Mesenchymal stem cell (in vitro differentiated cells and primary cell): ENCODE results near the gene FYN.
"Not testable (repeated sequence)": the region's sequence is repeated elsewhere in the genome, so short reads cannot be mapped to it uniquely, and the experiment has no call there.

ENCODE experiments used
- DNase-seq: peaks from one replicate; pipeline ENCODE4 v3.0.0-alpha.2; 2013
- H2AFZ ChIP-seq: one replicate; pipeline ENCODE4 v1.6.1; 2013; ENCODE audit warnings: low read depth, mild to moderate bottlenecking, control low read depth, inconsistent platforms, low read length, moderate library complexity
- H2AK5ac ChIP-seq: 2 replicates; pipeline ENCODE4 v1.6.1; 2013; ENCODE audit warnings: low read length, moderate library complexity, mild to moderate bottlenecking, inconsistent platforms; ENCODE audit not compliant: severe bottlenecking
- H2BK120ac ChIP-seq: one replicate; pipeline ENCODE4 v1.6.1; 2013; ENCODE audit warnings: low read depth, mild to moderate bottlenecking, inconsistent platforms, low read length, moderate library complexity
- H2BK12ac ChIP-seq, 2 experiments: one replicate each; pipeline ENCODE4 v1.6.1; 2013; ENCODE audit warnings: inconsistent platforms in 2 of 2, low read length in 2 of 2, mild to moderate bottlenecking in 2 of 2, moderate library complexity in 2 of 2, control low read depth in 1 of 2
- H2BK15ac ChIP-seq: one replicate; pipeline ENCODE4 v1.6.1; 2013; ENCODE audit warnings: mild to moderate bottlenecking, low read depth, inconsistent platforms; ENCODE audit not compliant: poor library complexity, severe bottlenecking
- H2BK5ac ChIP-seq: 2 replicates; pipeline ENCODE4 v1.6.1; 2013; ENCODE audit warnings: low read depth, mild to moderate bottlenecking, low read length, control low read depth, inconsistent platforms; ENCODE audit not compliant: poor library complexity, severe bottlenecking
- H3K14ac ChIP-seq, 2 experiments: one replicate each; pipeline ENCODE4 v1.6.1; 2013; ENCODE audit warnings: inconsistent platforms in 2 of 2, low read length in 2 of 2, control low read depth in 1 of 2, mild to moderate bottlenecking in 1 of 2, moderate library complexity in 1 of 2
- H3K18ac ChIP-seq, 2 experiments: one replicate each; pipeline ENCODE4 v1.6.1; 2013; ENCODE audit warnings: inconsistent platforms in 2 of 2, low read length in 2 of 2, control low read depth in 1 of 2, low read depth in 1 of 2, mild to moderate bottlenecking in 1 of 2
- H3K23ac ChIP-seq, 2 experiments: one replicate each; pipeline ENCODE4 v1.6.1; 2013; ENCODE audit warnings: inconsistent platforms in 2 of 2, low read length in 2 of 2, mild to moderate bottlenecking in 2 of 2, moderate library complexity in 2 of 2, control low read depth in 1 of 2
- H3K27ac ChIP-seq: 2 replicates; pipeline ENCODE4 v1.5.1; 2013; ENCODE audit warnings: mild to moderate bottlenecking, moderate library complexity, low read length, control low read depth, inconsistent platforms; ENCODE audit not compliant: poor library complexity, severe bottlenecking
- H3K27me3 ChIP-seq, 2 experiments: 2 replicates each; pipeline versions ENCODE4 v1.6.1 to v1.7.0; 2013; ENCODE audit warnings: low read length in 2 of 2, mild to moderate bottlenecking in 2 of 2, moderate library complexity in 2 of 2, control low read depth in 1 of 2, inconsistent platforms in 1 of 2; ENCODE audit not compliant: control insufficient read depth in 1 of 2, insufficient read depth in 1 of 2
- H3K36me3 ChIP-seq, 2 experiments: 2 replicates each; pipeline versions ENCODE4 v1.6.1 to v1.7.0; 2013; ENCODE audit warnings: low read length in 2 of 2, control low read depth in 1 of 2, inconsistent platforms in 1 of 2, low read depth in 1 of 2, mild to moderate bottlenecking in 1 of 2; ENCODE audit not compliant: insufficient read depth in 2 of 2, control insufficient read depth in 1 of 2
- H3K4ac ChIP-seq, 2 experiments: one replicate each; pipeline ENCODE4 v1.6.1; 2013; ENCODE audit warnings: inconsistent platforms in 2 of 2, low read length in 2 of 2, mild to moderate bottlenecking in 2 of 2, moderate library complexity in 2 of 2, control low read depth in 1 of 2, low read depth in 1 of 2
- H3K4me1 ChIP-seq: 2 replicates; pipeline ENCODE4 v1.6.1; 2013; ENCODE audit warnings: low read depth, low read length, control low read depth; ENCODE audit not compliant: control insufficient read depth, insufficient read depth
- H3K4me2 ChIP-seq: 2 replicates; pipeline ENCODE4 v1.6.1; 2013; ENCODE audit warnings: low read length, mild to moderate bottlenecking, inconsistent platforms; ENCODE audit not compliant: poor library complexity, severe bottlenecking
- H3K4me3 ChIP-seq, 2 experiments: 2 replicates each; pipeline versions ENCODE4 v1.5.1 to v1.7.0; 2013; ENCODE audit warnings: low read length in 2 of 2, mild to moderate bottlenecking in 2 of 2, control low read depth in 1 of 2, low read depth in 1 of 2; ENCODE audit not compliant: insufficient read depth in 1 of 2
- H3K79me1 ChIP-seq: replicated peaks from 2 replicates; pipeline ENCODE4 v1.6.1; 2013; ENCODE audit warnings: mild to moderate bottlenecking, control low read depth, low read length, inconsistent platforms; ENCODE audit not compliant: poor library complexity, severe bottlenecking
- H3K9ac ChIP-seq: 2 replicates; pipeline ENCODE4 v1.7.0; 2013; ENCODE audit warnings: mild to moderate bottlenecking, low read length, moderate library complexity
- H3K9me3 ChIP-seq: 2 replicates; pipeline ENCODE4 v1.7.0; 2013; ENCODE audit warnings: mild to moderate bottlenecking, low read length; ENCODE audit not compliant: control insufficient read depth
- H4K8ac ChIP-seq: one replicate; pipeline ENCODE4 v1.6.1; 2013; ENCODE audit warnings: inconsistent platforms, mild to moderate bottlenecking, low read length, moderate library complexity
- H4K91ac ChIP-seq: one replicate; pipeline ENCODE4 v1.6.1; 2013; ENCODE audit warnings: mild to moderate bottlenecking, low read length, inconsistent platforms
- WGBS: methylation state at CpG from one replicate; pipeline ENCODE4 v1.1.7; 2013; ENCODE audit warnings: mixed read lengths; 5-methylcytosine and 5-hydroxymethylcytosine counted together

FYN gene

GRCh38 chr6:111634981-111635380 is 238.3 kb downstream of the FYN start:
- not testable (repeated sequence) for H3K9me3 ChIP-seq, H3K4me2 ChIP-seq, DNase-seq, H2BK120ac ChIP-seq, H3K27ac ChIP-seq, H3K18ac ChIP-seq, H2BK5ac ChIP-seq, H3K79me1 ChIP-seq, H3K4me1 ChIP-seq, H4K91ac ChIP-seq, H3K36me3 ChIP-seq, H3K23ac ChIP-seq, H2BK15ac ChIP-seq, H3K14ac ChIP-seq, H3K4ac ChIP-seq, H2AK5ac ChIP-seq, H3K4me3 ChIP-seq, H2BK12ac ChIP-seq, H3K9ac ChIP-seq, H3K27me3 ChIP-seq, H4K8ac ChIP-seq, H2AFZ ChIP-seq
- WGBS, result no CpG with 5 or more reads among the region's 1 CpG

GRCh38 chr6:111633822-111634221 is 239.4 kb downstream of the FYN start:
- no CpG with 5 or more reads among the region's 1 CpG for WGBS
- no peak overlapping the region for H2AFZ ChIP-seq
- H3K27ac ChIP-seq, result no peak overlapping the region
- H4K8ac ChIP-seq, result no peak overlapping the region
- no peak overlapping the region for H3K14ac ChIP-seq
- no peak overlapping the region for H3K9ac ChIP-seq
- no peak overlapping the region for H2BK15ac ChIP-seq
- no peaks in the 10 kb centered on the region for H3K79me1 ChIP-seq
- no peak overlapping the region for H3K18ac ChIP-seq
- peaks cover 6% of the 10 kb centered on the region for H3K4me1 ChIP-seq
- no peak overlapping the region for H3K4ac ChIP-seq
- H4K91ac ChIP-seq, result no peak overlapping the region
- no peak overlapping the region for H3K23ac ChIP-seq
- DNase-seq, result no peak
- no peak overlapping the region for H2BK5ac ChIP-seq
- H2BK12ac ChIP-seq, result no peak overlapping the region
- H2BK120ac ChIP-seq, result no peak overlapping the region
- H3K9me3 ChIP-seq, result no peaks in the 10 kb centered on the region
- no peaks in the 10 kb centered on the region for H3K27me3 ChIP-seq
- no peaks in the 10 kb centered on the region for H3K36me3 ChIP-seq
- no peak overlapping the region for H2AK5ac ChIP-seq
- H3K4me2 ChIP-seq, result no peak overlapping the region
- H3K4me3 ChIP-seq, result no peak overlapping the region

- Histone ChIP-seq H3K4me2 (no peak overlapping the region), H3K4me1 (peaks cover 6% of the 10 kb centered on the region), H3K36me3 (no peaks in the 10 kb centered on the region), H3K27ac (no peak overlapping the region), H4K8ac (no peak overlapping the region), H3K14ac (no peak overlapping the region), H3K4ac (no peak overlapping the region), H2BK5ac (no peak overlapping the region), H2AK5ac (no peak overlapping the region), H3K18ac (no peak overlapping the region), H3K9ac (no peak overlapping the region), H3K23ac (no peak overlapping the region), H3K79me1 (no peaks in the 10 kb centered on the region), H4K91ac (no peak overlapping the region), H3K9me3 (no peaks in the 10 kb centered on the region), H3K4me3 (no peak overlapping the region), H2BK120ac (no peak overlapping the region), H2BK15ac (no peak overlapping the region), H2AFZ (no peak overlapping the region), H3K27me3 (no peaks in the 10 kb centered on the region), H2BK12ac (no peak overlapping the region)
- no peak for DNase-seq
- 86% methylated on average over 4 of the region's 4 CpGs for WGBS
These were observed 240.6 kb downstream of the FYN start for GRCh38 chr6:111632468-111633247.

GRCh38 chr6:111631903-111632460 is 241.3 kb downstream of the FYN start:
- H2BK120ac ChIP-seq, result no peak overlapping the region
- no peak overlapping the region for H3K18ac ChIP-seq
- no peak overlapping the region for H2BK5ac ChIP-seq
- WGBS, result 51% methylated on average over 7 of the region's 8 CpGs
- no peak overlapping the region for H2AFZ ChIP-seq
- no peaks in the 10 kb centered on the region for H3K79me1 ChIP-seq
- no peak overlapping the region for H3K14ac ChIP-seq
- H3K4me3 ChIP-seq, result no peak overlapping the region
- H3K4me1 ChIP-seq, result peaks cover 6% of the 10 kb centered on the region
- H4K8ac ChIP-seq, result no peak overlapping the region
- no peak for DNase-seq
- no peak overlapping the region for H2BK15ac ChIP-seq
- H3K27ac ChIP-seq, result no peak overlapping the region
- no peaks in the 10 kb centered on the region for H3K27me3 ChIP-seq
- no peak overlapping the region for H3K4ac ChIP-seq
- no peaks in the 10 kb centered on the region for H3K36me3 ChIP-seq
- no peak overlapping the region for H3K23ac ChIP-seq
- H3K4me2 ChIP-seq, result no peak overlapping the region
- no peak overlapping the region for H3K9ac ChIP-seq
- H3K9me3 ChIP-seq, result no peaks in the 10 kb centered on the region
- H2BK12ac ChIP-seq, result no peak overlapping the region
- H2AK5ac ChIP-seq, result no peak overlapping the region
- no peak overlapping the region for H4K91ac ChIP-seq
